ENCODE data around the gene TSR3. TPM values are rescaled to one million over a fixed set of nuclear protein-coding genes. Genes with fewer than 3 reads are reported as not detected.

The TSR3 gene
- total RNA-seq, 4 donors from 2014 or later: 15.9 to 101 (median 30.8) TPM

DNA sequence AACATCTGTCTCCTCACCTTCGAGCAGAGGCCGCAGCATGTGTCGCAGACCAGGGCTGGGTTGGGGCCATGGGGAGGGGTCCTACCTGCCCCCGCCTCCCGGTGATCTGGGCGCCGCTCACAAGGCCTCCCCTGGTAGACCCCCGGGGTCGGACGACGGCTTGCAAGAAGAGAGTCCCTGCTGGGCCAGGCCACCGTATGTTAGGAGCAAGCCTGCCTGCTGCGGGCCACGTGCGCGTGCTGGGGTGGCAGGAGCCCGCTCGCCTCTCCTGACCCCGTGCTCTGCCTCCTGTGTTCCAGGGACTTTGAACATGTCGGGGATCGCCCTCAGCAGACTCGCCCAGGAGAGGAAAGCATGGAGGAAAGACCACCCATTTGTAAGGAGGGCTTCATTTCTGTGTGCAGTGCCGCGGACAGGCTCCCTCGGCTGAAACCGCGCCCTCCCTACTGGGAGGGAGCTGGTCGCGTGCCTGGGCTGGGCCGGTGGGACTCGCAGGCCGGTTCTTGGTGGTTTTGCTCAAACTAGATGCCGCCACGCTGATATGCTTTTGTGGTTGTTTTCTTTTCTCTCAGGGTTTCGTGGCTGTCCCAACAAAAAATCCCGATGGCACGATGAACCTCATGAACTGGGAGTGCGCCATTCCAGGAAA, 37.8 kb downstream of the TSR3 start:
- TF ChIP-seq POLR2A (IDR thresholded peaks at IDR 0.05): no peak
- TF ChIP-seq, protein P1, sequence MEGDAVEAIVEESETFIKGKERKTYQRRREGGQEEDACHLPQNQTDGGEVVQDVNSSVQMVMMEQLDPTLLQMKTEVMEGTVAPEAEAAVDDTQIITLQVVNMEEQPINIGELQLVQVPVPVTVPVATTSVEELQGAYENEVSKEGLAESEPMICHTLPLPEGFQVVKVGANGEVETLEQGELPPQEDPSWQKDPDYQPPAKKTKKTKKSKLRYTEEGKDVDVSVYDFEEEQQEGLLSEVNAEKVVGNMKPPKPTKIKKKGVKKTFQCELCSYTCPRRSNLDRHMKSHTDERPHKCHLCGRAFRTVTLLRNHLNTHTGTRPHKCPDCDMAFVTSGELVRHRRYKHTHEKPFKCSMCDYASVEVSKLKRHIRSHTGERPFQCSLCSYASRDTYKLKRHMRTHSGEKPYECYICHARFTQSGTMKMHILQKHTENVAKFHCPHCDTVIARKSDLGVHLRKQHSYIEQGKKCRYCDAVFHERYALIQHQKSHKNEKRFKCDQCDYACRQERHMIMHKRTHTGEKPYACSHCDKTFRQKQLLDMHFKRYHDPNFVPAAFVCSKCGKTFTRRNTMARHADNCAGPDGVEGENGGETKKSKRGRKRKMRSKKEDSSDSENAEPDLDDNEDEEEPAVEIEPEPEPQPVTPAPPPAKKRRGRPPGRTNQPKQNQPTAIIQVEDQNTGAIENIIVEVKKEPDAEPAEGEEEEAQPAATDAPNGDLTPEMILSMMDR (IDR thresholded peaks at IDR 0.05): no peak
- Histone ChIP-seq H3K27me3 (no peaks in the 10 kb centered on the region), H3K4me3 (no peak overlapping the region), H3K27ac (no peak overlapping the region), H3K4me1 (peaks cover 0 to 38% of the 10 kb centered on the region in 2 donors), H3K36me3 (no peaks in the 10 kb centered on the region), H3K9me3 (no peaks in the 10 kb centered on the region)
- intact Hi-C loops (cut with DNase I; ENCODE audit: low total_unique reads): no loop called here
- no peak for DNase-seq

DNA sequence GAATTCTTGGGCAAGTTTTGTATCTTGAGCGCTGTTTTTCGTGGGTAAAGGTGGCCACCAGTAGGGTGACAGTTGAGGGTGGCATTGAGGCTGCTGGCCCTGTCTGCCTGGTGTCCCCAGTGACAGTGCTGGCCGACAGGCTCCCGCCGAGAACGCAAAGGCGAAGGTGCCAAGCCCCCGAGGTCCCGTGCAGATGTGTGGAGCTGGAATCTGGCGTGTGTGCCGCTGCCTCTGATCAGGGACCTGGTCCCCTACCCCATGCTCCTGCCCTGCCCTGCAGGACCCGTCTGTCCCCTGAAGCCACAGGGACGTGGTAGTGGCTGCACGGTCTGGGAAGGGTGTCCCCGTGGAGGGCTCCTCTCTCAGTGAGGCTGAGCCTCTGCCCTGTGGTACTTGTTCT, 38.8 kb downstream of the TSR3 start:
- Histone ChIP-seq H3K27ac (no peak overlapping the region), H3K4me3 (no peak overlapping the region), H3K4me1 (peaks cover 0 to 38% of the 10 kb centered on the region in 2 donors), H3K36me3 (no peaks in the 10 kb centered on the region), H3K9me3 (no peaks in the 10 kb centered on the region), H3K27me3 (no peaks in the 10 kb centered on the region)
- no peak for DNase-seq
- intact Hi-C loops (cut with DNase I; ENCODE audit: low total_unique reads): no loop called here
- TF ChIP-seq, protein P1 (IDR thresholded peaks at IDR 0.05): no peak
- TF ChIP-seq POLR2A (IDR thresholded peaks at IDR 0.05): no peak

DNA sequence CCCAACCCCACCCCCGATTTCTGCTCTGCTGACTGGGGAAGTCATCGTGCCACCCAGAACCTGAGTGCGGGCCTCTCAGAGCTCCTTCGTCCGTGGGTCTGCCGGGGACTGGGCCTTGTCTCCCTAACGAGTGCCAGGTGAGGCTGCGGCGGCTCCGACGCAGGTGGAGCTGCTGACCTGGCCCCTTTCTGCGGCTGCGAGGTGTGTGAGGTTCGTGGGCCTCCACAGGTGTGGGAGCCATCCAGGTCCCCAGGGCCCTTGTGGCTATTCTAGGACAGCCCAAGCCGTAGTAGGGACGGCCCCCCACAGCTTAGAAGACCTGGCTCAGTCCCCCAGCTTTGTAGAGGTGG, 39.2 kb downstream of the TSR3 start:
- DNase-seq: no peak
- H3K27me3 ChIP-seq: no peaks in the 10 kb centered on the region
- H3K4me1 ChIP-seq: peaks cover 0 to 38% of the 10 kb centered on the region in 2 donors
- no peaks in the 10 kb centered on the region for H3K9me3 ChIP-seq
- no peaks in the 10 kb centered on the region for H3K36me3 ChIP-seq
- TF ChIP-seq, protein P1 (IDR thresholded peaks at IDR 0.05): no peak
- no peak for TF ChIP-seq POLR2A (IDR thresholded peaks at IDR 0.05)
- H3K4me3 ChIP-seq: peak overlapping the region in 1 of 2 donors; percentile 57
- H3K27ac ChIP-seq: no peak overlapping the region
- intact Hi-C loops (cut with DNase I; ENCODE audit: low total_unique reads): no loop called here

DNA sequence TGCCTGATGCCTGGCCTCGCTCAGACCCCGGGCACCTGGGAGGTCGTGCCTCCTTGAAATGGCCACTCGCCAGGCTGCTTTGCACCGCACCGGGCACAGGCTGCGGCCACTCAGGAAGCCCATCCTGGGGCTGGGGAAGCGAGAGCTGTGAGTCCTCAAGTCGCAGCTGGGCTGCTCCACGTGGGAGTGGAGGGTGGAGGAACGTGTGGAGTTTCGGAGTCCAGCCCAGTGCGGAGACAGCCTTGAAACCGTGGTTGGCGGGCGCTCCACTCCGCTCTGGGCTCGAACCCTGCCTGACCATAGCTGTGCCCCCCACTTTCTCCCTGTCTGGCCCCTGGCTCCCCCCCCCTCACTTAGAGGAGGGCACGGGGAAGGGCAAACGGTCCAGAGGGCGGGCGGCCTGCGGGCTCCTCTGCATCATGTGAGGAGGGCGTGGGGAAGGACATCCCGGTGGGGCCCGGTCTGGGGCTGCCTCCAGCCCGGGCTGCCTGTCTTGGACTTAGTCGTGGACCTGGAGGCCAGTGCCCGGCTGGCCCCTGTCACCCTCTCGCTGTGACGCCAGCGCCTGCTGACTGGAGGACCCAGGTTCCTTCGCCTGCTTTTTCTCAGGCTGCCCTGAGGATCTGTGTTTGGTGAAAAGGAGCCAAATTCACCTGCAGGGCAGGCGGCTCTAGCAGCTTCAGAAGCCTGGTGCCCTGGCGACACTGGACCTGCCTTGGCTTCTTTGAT, 39.8 kb downstream of the TSR3 start:
- DNase-seq: no peak
- H3K4me3 ChIP-seq: peak overlapping the region; percentile 57 to 73
- H3K36me3 ChIP-seq: no peaks in the 10 kb centered on the region
- TF ChIP-seq, protein P1 (IDR thresholded peaks at IDR 0.05): no peak
- TF ChIP-seq POLR2A (IDR thresholded peaks at IDR 0.05): no peak
- intact Hi-C loops (cut with DNase I; ENCODE audit: low total_unique reads): no loop called here
- no peaks in the 10 kb centered on the region for H3K27me3 ChIP-seq
- no peak overlapping the region for H3K27ac ChIP-seq
- H3K4me1 ChIP-seq: peaks cover 0 to 38% of the 10 kb centered on the region in 2 donors
- no peaks in the 10 kb centered on the region for H3K9me3 ChIP-seq

- H3K36me3 ChIP-seq: no peaks in the 10 kb centered on the region
- intact Hi-C loops (cut with DNase I; ENCODE audit: low total_unique reads): no loop called here
- H3K4me1 ChIP-seq: peaks cover 0 to 38% of the 10 kb centered on the region in 2 donors
- no peak for TF ChIP-seq POLR2A (IDR thresholded peaks at IDR 0.05)
- TF ChIP-seq, protein P1 (IDR thresholded peaks at IDR 0.05): no peak
- H3K9me3 ChIP-seq: no peaks in the 10 kb centered on the region
- H3K4me3 ChIP-seq: peak overlapping the region; percentile 57 to 73
- no peaks in the 10 kb centered on the region for H3K27me3 ChIP-seq
- no peak overlapping the region for H3K27ac ChIP-seq
- DNase-seq: no peak
These were observed 40.4 kb downstream of the TSR3 start for GRCh38 chr16:1311212-1311737.
